ENCODE measurements around the gene TNFRSF8.

DNA sequence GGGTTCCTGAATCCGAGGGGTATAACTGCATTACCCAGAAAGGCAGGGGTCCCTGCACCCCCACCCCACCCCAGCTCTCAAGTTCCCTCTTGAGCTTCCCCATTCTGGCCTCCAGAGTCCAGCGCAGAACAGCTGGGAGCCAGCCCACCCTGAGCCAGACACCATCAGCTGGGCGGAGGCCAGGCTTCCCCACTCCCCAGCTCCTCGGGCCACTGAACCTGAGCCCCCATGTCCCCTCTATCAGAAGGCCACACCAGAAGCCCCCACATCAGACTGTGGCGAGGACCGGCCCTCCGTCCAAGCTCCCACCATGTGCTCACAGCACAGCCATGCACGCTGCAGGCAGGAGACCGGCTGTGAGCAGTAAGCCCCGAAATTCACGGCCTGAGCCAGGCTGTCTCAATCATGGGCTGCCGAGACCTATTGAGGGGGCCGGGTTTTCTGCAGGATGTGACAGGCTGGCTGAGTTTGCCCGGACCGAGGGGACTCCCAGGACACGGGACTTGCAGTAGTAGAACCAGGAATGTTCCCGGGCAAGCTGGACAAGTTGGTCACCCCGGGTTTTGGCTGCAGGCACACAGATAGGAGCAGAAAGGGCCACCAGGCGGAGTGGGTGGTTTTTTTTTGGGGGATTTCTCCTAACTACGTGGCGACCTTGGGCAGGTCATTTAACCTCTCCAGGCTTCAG lies 78.2 kb downstream of the TNFRSF8 start:
- no peak for TF ChIP-seq CTCF (IDR thresholded peaks at IDR 0.05)
- TF ChIP-seq POLR2A (IDR thresholded peaks at IDR 0.05) = no peak
